Activated gamma-delta T cell (primary cell): Measurements from ENCODE around the gene EDDM13.
"Not testable (repeated sequence)": the region's sequence is repeated elsewhere in the genome, so short reads cannot be mapped to it uniquely, and the experiment has no call there.

Experiments used
- DNase-seq: peaks from one replicate; lab custom pipeline; 2025; lab: John Stamatoyannopoulos, UW
- total RNA-seq, 2 donors: gene quantifications; one replicate each; lab custom pipeline; 2026; lab: John Stamatoyannopoulos, UW

EDDM13 gene, protein sequence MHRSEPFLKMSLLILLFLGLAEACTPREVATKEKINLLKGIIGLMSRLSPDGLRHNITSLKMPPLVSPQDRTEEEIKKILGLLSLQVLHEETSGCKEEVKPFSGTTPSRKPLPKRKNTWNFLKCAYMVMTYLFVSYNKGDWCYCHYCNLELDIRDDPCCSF
- total RNA-seq: 0 to 0.26 reads per million in 2 donors

DNA sequence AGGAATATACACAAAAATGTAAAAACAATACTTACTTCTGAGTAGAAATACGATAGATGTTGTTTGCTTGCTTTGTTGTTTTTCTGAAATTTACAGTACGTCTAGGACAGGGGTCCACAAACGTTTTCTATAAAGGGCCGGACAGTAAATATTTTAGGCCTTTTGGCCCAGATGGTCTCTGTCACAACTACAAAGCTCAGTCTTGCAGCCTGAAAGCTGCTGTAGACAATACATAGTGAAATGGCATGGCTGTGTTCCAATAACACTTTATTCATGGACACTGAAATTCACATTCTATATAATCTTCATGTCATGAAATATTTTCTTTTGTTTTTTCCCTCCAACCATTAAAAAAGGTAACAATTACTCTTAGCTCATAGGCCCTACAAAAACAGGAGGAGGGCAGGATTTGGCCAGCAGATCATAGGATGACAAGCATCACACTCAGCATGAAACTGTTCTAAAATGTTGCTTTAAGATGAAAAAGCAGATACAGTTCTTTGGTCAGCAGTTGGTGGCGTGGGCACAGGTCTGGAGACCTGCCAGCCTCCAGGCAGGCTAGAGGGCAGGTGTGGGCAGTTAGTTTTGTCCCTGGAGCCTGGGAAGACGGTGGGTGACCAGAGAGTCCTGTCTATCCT is at the start of gene EDDM13:
TSS of gene EDDM13 (plus strand) at position 588 of the 638 bp plus-strand sequence. CDS start 87 bp downstream, outside the sequence.
- DNase-seq: no peak

GRCh38 chr19:56222901-56223300 is 49.6 kb upstream of the EDDM13 start:
- no peak for DNase-seq

DNA sequence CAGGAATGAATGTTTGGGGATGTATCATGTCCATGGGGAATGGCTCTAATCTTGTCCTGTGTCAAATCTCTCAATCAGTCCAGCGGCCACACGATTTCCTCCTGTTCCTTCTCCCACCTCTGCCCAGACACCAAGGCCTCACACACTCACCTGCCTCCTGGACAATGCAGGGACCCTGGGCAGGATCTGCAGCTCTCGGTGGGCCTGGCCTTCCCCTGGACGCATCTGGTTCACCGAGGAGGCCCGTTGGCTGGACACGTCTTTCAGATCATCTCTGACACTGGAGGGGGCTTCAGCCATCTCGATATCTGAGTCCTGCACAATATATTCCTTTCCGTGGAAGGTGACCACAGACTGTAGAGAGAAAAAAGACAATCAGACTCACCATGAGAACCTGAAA is 49.1 kb upstream of the EDDM13 start:
- no peak for DNase-seq

DNA sequence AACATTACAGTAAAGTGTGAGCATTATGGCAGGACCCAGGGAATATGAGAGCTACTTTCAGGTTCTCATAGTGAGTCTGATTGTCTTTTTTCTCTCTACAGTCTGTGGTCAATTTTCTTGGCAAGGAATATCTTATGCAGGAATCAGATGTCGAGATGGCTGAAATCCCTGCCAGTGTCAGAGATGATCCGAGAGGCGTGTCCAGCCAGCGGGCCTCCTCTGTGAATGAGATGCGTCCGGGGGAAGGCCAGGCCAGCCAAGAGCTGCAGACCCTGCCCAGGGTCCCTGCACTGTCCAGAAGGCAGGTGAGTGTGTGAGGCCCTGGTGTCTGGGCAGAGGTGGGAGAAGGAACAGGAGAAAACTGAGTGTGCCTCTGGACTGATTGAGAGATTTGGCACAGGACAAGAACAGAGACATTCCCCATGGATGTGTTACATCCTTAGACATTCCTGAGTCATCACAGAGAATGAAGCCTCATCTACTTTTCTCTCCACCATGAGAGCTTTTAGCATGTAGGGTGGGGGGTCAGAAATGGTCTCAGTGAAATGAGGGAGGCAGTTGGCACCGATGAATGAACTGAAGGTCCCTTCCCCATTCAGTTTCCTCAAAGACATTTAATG is 27.3 kb upstream of the EDDM13 start:
- DNase-seq: no peak

GRCh38 chr19:56245764-56246163 is 26.8 kb upstream of the EDDM13 start:
- DNase-seq: not testable (repeated sequence)

GRCh38 chr19:56248736-56249338 is 23.7 kb upstream of the EDDM13 start:
- DNase-seq: not testable (repeated sequence)

GRCh38 chr19:56252699-56253422 is 19.7 kb upstream of the EDDM13 start:
- DNase-seq: peak; percentile 7

DNA sequence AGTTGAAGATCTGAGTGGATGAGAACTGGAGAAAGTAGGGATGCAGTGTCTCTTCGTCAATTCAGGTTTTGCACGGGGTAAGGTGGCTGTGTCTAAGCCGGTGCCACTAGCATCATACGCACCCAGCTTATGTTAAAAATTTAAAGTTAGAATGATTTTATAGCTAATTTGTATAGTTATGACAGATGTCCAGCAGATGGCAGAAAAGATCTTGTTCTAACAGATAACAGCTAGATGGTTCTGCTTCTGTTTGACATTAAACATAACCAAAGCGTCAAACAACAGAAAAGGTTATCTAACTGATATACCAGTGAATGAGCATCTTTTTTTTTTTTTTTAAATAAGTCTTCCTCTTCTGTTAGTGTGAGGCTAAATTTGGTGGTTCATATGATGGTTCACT is 18.8 kb upstream of the EDDM13 start:
- DNase-seq: no peak

- DNase-seq: no peak
These were observed 14.3 kb upstream of the EDDM13 start for GRCh38 chr19:56258272-56258671.

GRCh38 chr19:56261145-56261544 is 11.4 kb upstream of the EDDM13 start:
- DNase-seq: no peak

GRCh38 chr19:56261932-56262331 is 10.6 kb upstream of the EDDM13 start:
- DNase-seq: not testable (repeated sequence)

DNA sequence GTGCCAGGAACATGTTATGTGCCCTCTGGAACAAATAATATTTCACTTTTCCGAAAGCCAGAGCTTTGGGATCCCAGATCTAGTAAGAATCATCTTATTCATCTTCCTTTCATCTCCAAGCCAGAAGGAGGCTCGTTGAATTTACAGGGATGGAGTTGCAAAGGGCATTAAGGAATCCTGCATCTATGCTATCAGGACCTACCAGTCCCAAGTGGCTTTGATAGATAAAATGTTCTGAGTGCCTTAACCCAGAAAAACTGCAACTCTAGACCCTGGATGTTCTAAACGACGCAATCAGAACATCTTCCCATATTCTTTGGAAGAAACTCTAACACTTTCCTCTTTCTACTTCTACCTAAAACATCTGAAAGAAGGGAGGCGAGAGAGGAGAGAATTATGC is 9.2 kb upstream of the EDDM13 start:
- no peak for DNase-seq

- DNase-seq: no peak
These were observed 6.5 kb upstream of the EDDM13 start for GRCh38 chr19:56266051-56266450.

- no peak for DNase-seq
These were observed 3.2 kb upstream of the EDDM13 start for GRCh38 chr19:56269348-56269747.

DNA sequence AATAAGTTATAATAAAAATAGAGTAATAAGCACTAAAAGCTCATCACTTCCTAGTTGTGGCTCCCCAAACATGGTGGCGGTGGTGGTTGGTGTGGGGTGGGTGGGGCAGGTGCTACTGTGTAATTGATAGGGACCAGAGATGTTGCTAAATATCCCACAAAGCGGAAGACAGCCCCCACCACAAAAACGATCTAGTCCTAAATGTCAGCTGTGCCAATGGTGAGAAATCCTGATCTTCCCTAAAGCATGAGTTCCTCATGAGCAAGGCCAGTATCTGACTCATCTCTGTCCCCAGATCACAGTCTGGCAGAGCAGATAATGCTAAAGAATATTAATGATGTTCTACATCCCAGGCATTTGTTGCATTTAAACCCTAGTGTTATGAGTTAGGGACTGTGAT is 1.9 kb upstream of the EDDM13 start:
- DNase-seq: no peak

GRCh38 chr19:56271151-56271550 is 1.4 kb upstream of the EDDM13 start:
- DNase-seq: no peak

DNA sequence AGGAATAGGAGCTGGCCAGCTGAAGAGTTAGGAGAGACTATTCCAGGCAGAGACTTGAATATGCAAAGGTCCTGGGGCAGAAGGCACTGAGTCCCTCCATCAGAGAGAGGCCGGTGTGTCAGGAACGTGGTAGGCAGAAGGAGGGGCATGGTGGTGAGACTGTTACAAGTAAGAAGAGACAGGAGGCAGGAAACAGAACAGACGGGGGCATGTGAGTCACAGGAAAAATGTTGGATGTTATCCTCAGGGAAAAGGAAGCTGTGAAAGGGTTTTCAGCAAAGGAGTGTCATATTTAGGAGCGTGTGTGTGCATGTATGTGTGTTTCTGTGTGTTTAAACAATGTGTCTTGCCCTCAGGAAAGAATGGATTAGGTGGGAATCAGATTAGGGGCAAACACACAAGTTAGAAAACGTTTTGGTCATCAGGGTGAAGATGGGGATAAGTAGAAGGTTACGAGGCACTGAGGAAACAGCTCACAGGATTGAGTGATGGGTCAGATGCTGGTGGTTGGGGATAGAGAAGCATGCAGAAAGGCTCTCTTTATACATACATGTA is 1.1 kb downstream of the EDDM13 start:
- no peak for DNase-seq

DNA sequence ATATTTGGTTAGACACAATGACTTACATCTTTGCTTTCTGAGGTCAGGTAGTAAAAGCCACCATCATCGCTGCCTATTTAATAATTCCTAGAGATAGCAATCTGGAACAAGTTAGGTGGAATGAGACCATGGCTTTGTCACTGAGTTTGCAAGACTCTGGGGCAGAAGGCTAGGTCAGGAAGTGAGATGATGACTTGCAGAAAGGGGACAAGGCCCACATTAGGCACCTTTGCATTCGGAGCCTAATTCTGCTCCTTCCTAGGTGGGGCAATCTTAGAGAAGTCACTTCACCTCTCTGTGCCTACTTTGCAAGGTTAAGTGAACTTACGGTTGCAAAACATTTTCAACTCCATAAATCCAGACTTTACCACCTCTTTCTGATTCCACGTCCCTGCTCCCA is 10.3 kb downstream of the EDDM13 start:
- no peak for DNase-seq

- no peak for DNase-seq
These were observed 12.2 kb downstream of the EDDM13 start for GRCh38 chr19:56284746-56285145.

DNA sequence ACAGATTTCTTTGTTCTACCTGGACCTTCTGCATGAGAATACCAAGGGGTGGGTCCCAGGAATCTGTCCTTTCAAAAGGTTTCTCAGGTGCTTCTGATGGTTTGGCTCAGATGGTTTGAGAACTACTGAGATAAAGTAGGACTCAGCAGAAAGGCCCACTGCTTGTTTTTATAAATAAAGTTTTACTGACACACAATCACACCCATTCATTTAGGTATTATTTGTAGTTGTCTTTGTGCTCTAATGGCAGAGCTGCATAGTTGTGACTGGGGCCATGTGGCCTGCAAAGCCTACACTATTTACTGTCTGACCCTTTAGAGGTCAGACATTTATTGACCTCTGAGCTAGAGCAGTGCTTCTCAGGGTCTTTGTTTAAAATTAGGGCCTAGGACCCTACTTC is 17.6 kb downstream of the EDDM13 start:
- DNase-seq: no peak

GRCh38 chr19:56291867-56292266 is 19.3 kb downstream of the EDDM13 start:
- DNase-seq: no peak

DNA sequence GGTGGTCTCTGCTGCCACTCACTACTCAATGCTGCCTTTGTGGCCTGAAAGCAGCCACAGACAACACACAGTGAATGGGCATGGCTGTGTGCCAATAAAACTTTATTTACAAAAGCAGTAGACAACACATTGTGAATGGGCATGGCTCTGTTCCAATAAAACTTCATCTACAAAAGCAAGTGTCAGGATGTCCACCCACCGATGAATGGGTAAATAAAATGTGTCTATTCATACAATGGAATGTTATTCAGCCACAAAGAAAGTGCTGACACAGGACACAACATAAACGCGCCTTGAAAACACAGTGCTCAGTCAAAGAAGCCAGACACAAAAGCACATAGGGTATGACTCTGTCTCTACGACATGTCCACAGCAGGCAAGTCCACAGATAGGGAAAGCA is 22.0 kb downstream of the EDDM13 start:
- DNase-seq: no peak
